Chondrocyte (in vitro differentiated cells): ENCODE data around the gene UNC13D. TPM values are rescaled to one million over a fixed set of nuclear protein-coding genes. Genes with fewer than 3 reads are reported as not detected.

Experiments
- DNase-seq: peaks from one replicate; pipeline ENCODE4 v3.0.0; 2021; ENCODE audit warnings: mixed read lengths, low spot score
- H3K27ac Mint-ChIP-seq: one replicate; pipeline ENCODE4 v1.8.0; 2021; ENCODE audit warnings: mild to moderate bottlenecking, moderate library complexity, mixed read lengths; ENCODE audit not compliant: unreplicated experiment
- H3K27me3 Mint-ChIP-seq: 2 replicates; pipeline ENCODE4 v1.8.0; 2021; ENCODE audit warnings: low read depth, mixed read lengths
- H3K36me3 Mint-ChIP-seq: 2 replicates; pipeline ENCODE4 v1.8.0; 2021; ENCODE audit warnings: low read depth, mixed read lengths
- H3K4me1 Mint-ChIP-seq: 2 replicates; pipeline ENCODE4 v1.8.0; 2021; ENCODE audit warnings: low read depth, mild to moderate bottlenecking, mixed read lengths
- H3K4me3 Mint-ChIP-seq: one replicate; pipeline ENCODE4 v1.8.0; 2021; ENCODE audit warnings: mild to moderate bottlenecking, moderate library complexity, mixed read lengths; ENCODE audit not compliant: unreplicated experiment
- H3K9me3 Mint-ChIP-seq: 2 replicates; pipeline ENCODE4 v1.8.0; 2021; ENCODE audit warnings: low read depth, mixed read lengths
- total RNA-seq: library from RNA; stranded (reverse); gene quantifications from 3 replicates; pipeline ENCODE4 v1.2.1, GENCODE V29; 2021
- TF ChIP-seq, protein P1 (sequence below): fragments of 200-600 bp; sonication (generic); IDR thresholded peaks from 2 replicates; pipeline ENCODE4 v1.5.0; 2021; ENCODE audit warnings: antibody characterized with exemption, mild to moderate bottlenecking, moderate library complexity

UNC13D gene
- total RNA-seq, 1 donor from 2014 or later: 1.5 TPM

DNA sequence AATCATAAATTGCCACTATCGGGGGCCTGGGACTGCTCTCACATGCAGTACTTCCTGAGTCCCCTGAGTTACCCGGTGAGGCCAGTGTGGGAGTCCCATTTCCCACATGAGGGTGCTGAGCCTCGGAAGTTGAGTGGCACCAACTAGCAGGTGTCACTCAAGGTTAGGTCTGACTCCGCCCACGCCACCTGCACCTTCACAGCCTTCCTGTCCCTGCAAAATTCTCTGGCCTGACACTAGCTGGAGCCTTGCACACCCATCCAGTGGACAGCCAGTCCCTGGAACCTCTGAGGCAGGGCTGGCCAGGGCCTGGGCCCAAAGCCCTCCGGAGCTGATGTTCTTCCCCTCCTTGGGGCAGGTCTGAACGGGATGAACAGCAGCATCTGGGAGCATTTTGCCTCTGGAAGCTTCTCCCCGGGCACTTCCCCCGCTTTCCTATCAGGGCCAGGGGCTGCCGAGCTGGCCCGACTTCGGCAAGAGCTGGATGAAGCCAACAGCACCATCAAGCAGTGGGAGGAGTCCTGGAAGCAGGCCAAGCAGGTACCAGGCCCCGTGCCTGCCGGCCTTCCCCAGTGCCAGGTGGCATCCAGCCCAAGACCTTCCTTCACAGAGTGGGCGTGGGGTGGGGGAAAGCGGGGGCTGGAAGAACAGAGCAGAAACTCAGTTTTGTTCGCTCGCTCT, 21.9 kb downstream of the UNC13D start:
- Mint-ChIP-seq H3K36me3 (peaks cover 17% of the 10 kb centered on the region), H3K27ac (no peak overlapping the region), H3K27me3 (no peaks in the 10 kb centered on the region), H3K9me3 (no peaks in the 10 kb centered on the region), H3K4me1 (peaks cover 18% of the 10 kb centered on the region), H3K4me3 (no peak overlapping the region)
- TF ChIP-seq, protein P1, sequence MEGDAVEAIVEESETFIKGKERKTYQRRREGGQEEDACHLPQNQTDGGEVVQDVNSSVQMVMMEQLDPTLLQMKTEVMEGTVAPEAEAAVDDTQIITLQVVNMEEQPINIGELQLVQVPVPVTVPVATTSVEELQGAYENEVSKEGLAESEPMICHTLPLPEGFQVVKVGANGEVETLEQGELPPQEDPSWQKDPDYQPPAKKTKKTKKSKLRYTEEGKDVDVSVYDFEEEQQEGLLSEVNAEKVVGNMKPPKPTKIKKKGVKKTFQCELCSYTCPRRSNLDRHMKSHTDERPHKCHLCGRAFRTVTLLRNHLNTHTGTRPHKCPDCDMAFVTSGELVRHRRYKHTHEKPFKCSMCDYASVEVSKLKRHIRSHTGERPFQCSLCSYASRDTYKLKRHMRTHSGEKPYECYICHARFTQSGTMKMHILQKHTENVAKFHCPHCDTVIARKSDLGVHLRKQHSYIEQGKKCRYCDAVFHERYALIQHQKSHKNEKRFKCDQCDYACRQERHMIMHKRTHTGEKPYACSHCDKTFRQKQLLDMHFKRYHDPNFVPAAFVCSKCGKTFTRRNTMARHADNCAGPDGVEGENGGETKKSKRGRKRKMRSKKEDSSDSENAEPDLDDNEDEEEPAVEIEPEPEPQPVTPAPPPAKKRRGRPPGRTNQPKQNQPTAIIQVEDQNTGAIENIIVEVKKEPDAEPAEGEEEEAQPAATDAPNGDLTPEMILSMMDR: no peak
- DNase-seq: no peak

DNA sequence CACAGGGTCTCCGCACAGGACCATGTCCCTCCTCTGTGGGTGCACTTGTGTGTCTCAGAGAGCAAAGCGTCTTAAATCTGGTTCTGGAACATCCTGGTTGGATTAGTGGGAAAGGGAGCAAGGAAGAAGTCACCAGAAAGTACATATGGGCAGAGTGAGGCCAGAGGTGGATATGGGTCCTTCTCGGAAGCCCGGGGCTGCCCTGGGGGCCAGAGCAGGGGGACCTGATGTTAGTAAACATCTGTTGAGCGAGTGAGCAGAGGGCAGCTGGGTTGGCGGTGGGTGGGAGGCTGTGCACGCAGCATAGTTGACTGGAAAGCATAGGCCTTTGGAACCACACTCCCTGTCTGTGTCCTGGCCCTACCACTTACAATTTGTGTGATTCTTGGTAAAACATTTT, 22.7 kb downstream of the UNC13D start:
- H3K27me3 Mint-ChIP-seq: no peaks in the 10 kb centered on the region
- TF ChIP-seq, protein P1: no peak
- DNase-seq: no peak
- H3K4me3 Mint-ChIP-seq: no peak overlapping the region
- H3K9me3 Mint-ChIP-seq: no peaks in the 10 kb centered on the region
- peaks cover 17% of the 10 kb centered on the region for H3K36me3 Mint-ChIP-seq
- no peak overlapping the region for H3K27ac Mint-ChIP-seq
- peaks cover 12% of the 10 kb centered on the region for H3K4me1 Mint-ChIP-seq

DNA sequence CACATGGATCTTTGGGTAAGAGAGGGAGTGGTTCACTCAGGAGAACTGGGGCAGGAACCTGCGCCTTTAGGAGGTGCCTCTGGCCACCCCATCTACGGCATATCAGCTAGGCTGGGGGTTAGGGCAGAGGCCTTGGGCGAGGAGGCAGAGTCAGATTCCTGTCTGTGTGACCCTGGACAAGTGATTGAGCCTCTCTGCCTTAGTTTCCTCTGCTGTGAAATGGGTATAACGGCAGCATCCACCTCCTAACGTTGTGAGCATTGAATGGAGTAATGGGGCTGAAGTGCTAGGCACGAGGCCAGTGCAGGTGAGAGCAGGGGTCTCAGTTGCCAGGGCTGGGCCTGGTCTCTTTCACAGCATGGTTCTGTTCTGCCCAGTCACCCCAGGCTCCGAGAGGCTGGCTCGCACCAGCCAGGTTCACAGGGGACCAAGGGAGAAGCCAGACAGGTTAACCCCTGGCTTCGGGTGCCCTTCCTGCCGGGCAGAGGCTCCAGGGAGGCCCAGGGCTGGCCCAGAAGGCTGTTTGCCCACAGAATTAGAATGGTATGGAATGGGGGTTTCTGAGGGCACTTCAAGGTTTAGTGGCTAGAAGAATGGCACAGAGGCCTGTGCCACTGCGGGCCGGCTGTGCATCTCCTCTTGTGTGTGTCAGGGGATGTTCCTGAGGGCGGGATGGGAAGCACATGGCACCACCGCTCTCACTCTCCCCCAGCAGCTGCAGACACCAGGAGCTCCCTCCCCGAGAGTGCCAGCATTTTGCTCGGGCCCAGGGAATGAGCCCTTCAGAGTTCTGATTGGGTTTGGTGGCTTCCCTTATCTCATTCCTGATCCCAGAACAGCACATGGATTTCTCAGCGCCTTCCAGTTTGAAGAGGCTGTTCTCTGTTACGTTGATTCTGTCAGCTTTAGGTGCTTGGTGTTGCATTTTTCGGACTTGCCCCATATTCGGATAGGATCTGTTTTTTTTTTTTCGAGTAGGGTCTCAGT, 23.8 kb downstream of the UNC13D start:
- Mint-ChIP-seq H3K36me3 (peaks cover 17% of the 10 kb centered on the region), H3K9me3 (no peaks in the 10 kb centered on the region), H3K4me1 (peaks cover 11% of the 10 kb centered on the region), H3K4me3 (no peak overlapping the region), H3K27me3 (no peaks in the 10 kb centered on the region), H3K27ac (no peak overlapping the region)
- TF ChIP-seq, protein P1: no peak
- DNase-seq: no peak

DNA sequence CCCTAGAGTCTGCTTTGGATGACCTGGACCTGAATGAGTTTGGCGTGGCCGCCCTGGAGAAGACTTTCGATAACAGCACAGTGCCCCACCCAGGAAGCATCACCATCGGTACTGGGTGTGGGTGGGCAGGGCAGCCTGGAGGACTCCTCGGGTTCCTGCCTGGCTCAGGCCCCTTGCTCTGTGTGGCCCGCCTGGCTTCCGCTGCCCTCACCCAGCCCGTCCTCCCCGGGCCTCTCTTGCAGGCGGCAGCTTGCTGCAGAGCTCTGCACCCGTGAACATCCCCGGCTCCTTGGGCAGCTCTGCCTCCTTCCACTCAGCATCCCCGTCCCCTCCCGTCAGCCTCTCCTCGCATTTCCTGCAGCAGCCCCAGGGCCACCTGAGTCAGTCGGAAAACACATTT, 24.5 kb downstream of the UNC13D start:
- Mint-ChIP-seq H3K4me3 (no peak overlapping the region), H3K36me3 (peaks cover 17% of the 10 kb centered on the region), H3K9me3 (no peaks in the 10 kb centered on the region)

DNA sequence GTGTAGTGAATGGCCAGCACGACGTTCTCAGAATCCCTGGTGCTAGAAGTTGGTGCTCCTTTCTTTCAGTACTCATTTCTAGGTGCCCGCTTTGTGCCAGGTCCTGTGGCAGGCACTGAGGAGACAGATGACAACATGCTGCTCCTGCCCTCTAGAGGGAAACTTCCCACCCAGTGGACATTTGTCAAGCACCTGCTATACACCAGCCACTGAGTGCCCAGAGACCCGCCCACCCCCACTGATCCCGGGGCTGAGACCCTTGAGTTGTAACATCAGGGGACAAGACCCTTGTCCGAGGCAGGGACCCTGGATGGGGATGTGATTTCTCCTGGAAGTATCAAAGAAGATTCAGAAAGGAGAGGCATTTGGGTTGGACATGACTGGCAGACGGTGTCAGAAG, 25.1 kb downstream of the UNC13D start:
- no peaks in the 10 kb centered on the region for H3K27me3 Mint-ChIP-seq
- H3K9me3 Mint-ChIP-seq: no peaks in the 10 kb centered on the region
- H3K4me3 Mint-ChIP-seq: no peak overlapping the region
- H3K27ac Mint-ChIP-seq: no peak overlapping the region
- no peak for DNase-seq
- peaks cover 12% of the 10 kb centered on the region for H3K4me1 Mint-ChIP-seq
- TF ChIP-seq, protein P1: peak; percentile 13
- H3K36me3 Mint-ChIP-seq: peaks cover 17% of the 10 kb centered on the region

More for the DNA sequence above, 24.5 kb downstream of the UNC13D start:
- TF ChIP-seq, protein P1: no peak
- Mint-ChIP-seq H3K27ac (no peak overlapping the region), H3K27me3 (no peaks in the 10 kb centered on the region), H3K4me1 (peaks cover 13% of the 10 kb centered on the region)
- peak; percentile 86 for DNase-seq
